CD8-positive, alpha-beta memory T cell (primary cell): ENCODE measurements around the gene DEPP1. TPM values are rescaled to one million over a fixed set of nuclear protein-coding genes. Genes with fewer than 3 reads are reported as not detected.

Experiments
- CTCF ChIA-PET: fragments of 350-600 bp; sonication (Branson Sonifier 250); formaldehyde crosslinking; loops from one replicate; lab custom pipeline; 2021; ENCODE audit warnings: antibody characterized with exemption; lab: Charles Lee
- POLR2A ChIA-PET: fragments of 350-600 bp; sonication (Branson Sonifier 250); formaldehyde crosslinking; loops from one replicate; lab custom pipeline; 2021; ENCODE audit warnings: antibody characterized with exemption; lab: Charles Lee
- DNase-seq, 5 donors: peaks; one replicate each; pipeline versions ENCODE4 v3.0.0 to v3.0.0-alpha.2; 2020 to 2022; ENCODE audit warnings: mixed read lengths in 1 of 5
- H3K27ac ChIP-seq: one replicate; pipeline ENCODE4 v1.7.0; 2013; ENCODE audit warnings: low read depth, mild to moderate bottlenecking, low read length, moderate library complexity
- H3K27me3 ChIP-seq: 2 replicates; pipeline ENCODE4 v1.7.0; 2013; ENCODE audit warnings: low read length, mild to moderate bottlenecking; ENCODE audit not compliant: insufficient read depth, poor library complexity, severe bottlenecking
- H3K36me3 ChIP-seq: 2 replicates; pipeline ENCODE4 v1.7.0; 2013; ENCODE audit warnings: mild to moderate bottlenecking, low read length, moderate library complexity; ENCODE audit not compliant: insufficient read depth
- H3K4me1 ChIP-seq: 2 replicates; pipeline ENCODE4 v1.7.0; 2013; ENCODE audit warnings: mild to moderate bottlenecking, low read length, moderate library complexity; ENCODE audit not compliant: insufficient read depth
- H3K4me3 ChIP-seq: 2 replicates; pipeline ENCODE4 v1.7.0; 2013; ENCODE audit warnings: mild to moderate bottlenecking, low read length
- H3K9me3 ChIP-seq: 2 replicates; pipeline ENCODE4 v1.7.0; 2013; ENCODE audit warnings: mild to moderate bottlenecking, low read length
- H3K27ac Mint-ChIP-seq, 8 donors: one replicate each; pipeline ENCODE4 v1.8.0; 2020 to 2021; ENCODE audit warnings: mixed read lengths in 8 of 8, mild to moderate bottlenecking in 6 of 8, inconsistent platforms in 3 of 8, moderate library complexity in 3 of 8
- H3K27me3 Mint-ChIP-seq, 2 donors: one replicate each; pipeline ENCODE4 v1.8.0; 2020 to 2021; ENCODE audit warnings: mixed read lengths in 2 of 2, mild to moderate bottlenecking in 1 of 2, moderate library complexity in 1 of 2
- H3K36me3 Mint-ChIP-seq, 3 donors: one replicate each; pipeline ENCODE4 v1.8.0; 2020 to 2021; ENCODE audit warnings: mixed read lengths in 3 of 3, inconsistent platforms in 1 of 3, mild to moderate bottlenecking in 1 of 3
- H3K4me1 Mint-ChIP-seq, 3 donors: one replicate each; pipeline ENCODE4 v1.8.0; 2020 to 2021; ENCODE audit warnings: mixed read lengths in 3 of 3, inconsistent platforms in 1 of 3, mild to moderate bottlenecking in 1 of 3
- H3K4me3 Mint-ChIP-seq, 7 donors: one replicate each; pipeline ENCODE4 v1.8.0; 2020 to 2021; ENCODE audit warnings: mixed read lengths in 7 of 7, mild to moderate bottlenecking in 6 of 7, moderate library complexity in 4 of 7, inconsistent platforms in 2 of 7
- H3K9me3 Mint-ChIP-seq, 5 donors: one replicate each; pipeline ENCODE4 v1.8.0; 2020 to 2022; ENCODE audit warnings: mixed read lengths in 5 of 5, mild to moderate bottlenecking in 3 of 5, moderate library complexity in 2 of 5, inconsistent platforms in 1 of 5
- polyA plus RNA-seq: library from polyadenylated mRNA; unstranded; fragments of 300-500 nt; fragmentation: Illumina TruSeq; gene quantifications from one replicate; pipeline ENCODE4 v1.2.3, GENCODE V29; 2021
- total RNA-seq, 2 experiments: library from RNA; stranded (reverse); gene quantifications; one replicate each; pipeline ENCODE4 v1.2.3, GENCODE V29; 2021

DEPP1 gene
- total and polyA plus RNA-seq, 3 experiments from 2014 or later = 0.11 TPM; not detected in 2

DNA sequence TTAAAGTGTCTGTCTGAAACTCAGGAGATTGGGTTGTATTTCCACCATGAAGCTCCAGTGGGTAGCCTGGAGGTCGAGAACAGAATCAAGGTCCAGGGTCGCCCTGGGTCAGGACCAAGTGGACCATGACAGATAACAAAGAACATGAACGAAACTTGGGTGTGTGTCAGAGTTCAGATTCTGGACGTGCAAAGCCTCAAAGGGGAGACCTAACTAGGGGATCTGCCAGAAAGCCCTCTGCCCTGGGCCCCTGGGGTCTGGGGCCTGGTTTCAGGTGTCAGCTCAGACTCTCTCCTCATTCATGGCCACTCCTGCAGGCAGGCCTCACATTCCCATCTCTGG is 17.4 kb downstream of the DEPP1 start:
- Mint-ChIP-seq H3K4me3 (peak overlapping the region in 6 of 7 donors; percentile 19 to 95 (median 90)), H3K4me1 (peaks cover 32 to 40% (median 40%) of the 10 kb centered on the region in 3 donors), H3K27me3 (peaks cover 0 to 3% of the 10 kb centered on the region in 2 donors), H3K27ac (peak overlapping the region in 3 of 8 donors; percentile 27 to 76 (median 75)), H3K9me3 (no peaks in the 10 kb centered on the region), H3K36me3 (peaks cover 0 to 12% (median 5%) of the 10 kb centered on the region in 3 donors)
- H3K36me3 ChIP-seq = no peaks in the 10 kb centered on the region
- H3K27me3 ChIP-seq = no peaks in the 10 kb centered on the region
- H3K4me1 ChIP-seq = peaks cover 24% of the 10 kb centered on the region
- no peak overlapping the region for H3K27ac ChIP-seq
- no peaks in the 10 kb centered on the region for H3K9me3 ChIP-seq
- H3K4me3 ChIP-seq = no peak overlapping the region
- DNase-seq = no peak
- ChIA-PET POLR2A (no interaction called here), CTCF (interaction anchor here (6.8 kb wide), 1 partner anchor 28 kb away, joined by 30 read pairs; no protein-coding TSS in a partner anchor)

GRCh38 chr10:44960482-44961229 is 18.0 kb downstream of the DEPP1 start:
- peak in 1 of 5 donors; percentile 35 for DNase-seq
- H3K27me3 Mint-ChIP-seq = peaks cover 0 to 1% of the 10 kb centered on the region in 2 donors
- no peaks in the 10 kb centered on the region for H3K27me3 ChIP-seq
- peak overlapping the region in 5 of 8 donors; percentile 17 to 76 (median 27) for H3K27ac Mint-ChIP-seq
- peaks cover 23% of the 10 kb centered on the region for H3K4me1 ChIP-seq
- H3K36me3 ChIP-seq = no peaks in the 10 kb centered on the region
- ChIA-PET CTCF (interaction anchor here (6.8 kb wide), 1 partner anchor 28 kb away, joined by 30 read pairs; no protein-coding TSS in a partner anchor), POLR2A (no interaction called here)
- H3K27ac ChIP-seq = no peak overlapping the region
- no peaks in the 10 kb centered on the region for H3K9me3 Mint-ChIP-seq
- H3K4me3 ChIP-seq = peak overlapping the region; percentile 74
- H3K4me3 Mint-ChIP-seq = peak overlapping the region; percentile 82 to 95 (median 89)
- H3K9me3 ChIP-seq = no peaks in the 10 kb centered on the region
- peaks cover 0 to 16% (median 6%) of the 10 kb centered on the region in 3 donors for H3K36me3 Mint-ChIP-seq
- H3K4me1 Mint-ChIP-seq = peaks cover 30 to 40% (median 38%) of the 10 kb centered on the region in 3 donors

GRCh38 chr10:44960088-44960460 is 18.5 kb downstream of the DEPP1 start:
- peak overlapping the region in 2 of 8 donors; percentile 70 to 76 for H3K27ac Mint-ChIP-seq
- Histone ChIP-seq H3K27ac (no peak overlapping the region), H3K9me3 (no peaks in the 10 kb centered on the region), H3K4me1 (peaks cover 23% of the 10 kb centered on the region), H3K27me3 (no peaks in the 10 kb centered on the region), H3K36me3 (no peaks in the 10 kb centered on the region), H3K4me3 (peak overlapping the region; percentile 74)
- DNase-seq = no peak
- H3K27me3 Mint-ChIP-seq = peaks cover 0 to 1% of the 10 kb centered on the region in 2 donors
- peaks cover 31 to 42% (median 41%) of the 10 kb centered on the region in 3 donors for H3K4me1 Mint-ChIP-seq
- ChIA-PET POLR2A (no interaction called here), CTCF (interaction anchor here (6.8 kb wide), 1 partner anchor 27 kb away, joined by 30 read pairs; no protein-coding TSS in a partner anchor)
- no peaks in the 10 kb centered on the region for H3K9me3 Mint-ChIP-seq
- peak overlapping the region; percentile 82 to 95 (median 89) for H3K4me3 Mint-ChIP-seq
- peaks cover 0 to 18% (median 6%) of the 10 kb centered on the region in 3 donors for H3K36me3 Mint-ChIP-seq

GRCh38 chr10:44959247-44960087 is 19.1 kb downstream of the DEPP1 start, which contains the start of gene RASSF4:
Gene RASSF4 (plus strand): TSS chr10:44959802. CDS start chr10:44970203, 10,401 bp downstream.
- Histone ChIP-seq H3K4me3 (peak within 1 kb of the TSS; percentile 82), H3K36me3 (no peaks in the 10 kb centered on the region), H3K9me3 (no peaks in the 10 kb centered on the region), H3K4me1 (peaks cover 23% of the 10 kb centered on the region), H3K27ac (peak within 1 kb of the TSS; percentile 48), H3K27me3 (no peaks in the 10 kb centered on the region)
- H3K4me1 Mint-ChIP-seq = peaks cover 34 to 45% (median 42%) of the 10 kb centered on the region in 3 donors
- peaks cover 0 to 18% (median 6%) of the 10 kb centered on the region in 3 donors for H3K36me3 Mint-ChIP-seq
- peaks cover 0 to 1% of the 10 kb centered on the region in 2 donors for H3K27me3 Mint-ChIP-seq
- H3K4me3 Mint-ChIP-seq = peak within 1 kb of the TSS; percentile 82 to 95 (median 89)
- H3K27ac Mint-ChIP-seq = peak within 1 kb of the TSS; percentile 70 to 90 (median 76)
- DNase-seq = peak; percentile 88 to 92 (median 90)
- ChIA-PET CTCF (interaction anchor here (1.2 to 6.8 kb wide), 2 partner anchors 10 to 26 kb away, joined by 3 to 30 read pairs; no protein-coding TSS in a partner anchor), POLR2A (no interaction called here)
- H3K9me3 Mint-ChIP-seq = no peaks in the 10 kb centered on the region

- peaks cover 34 to 48% (median 47%) of the 10 kb centered on the region in 3 donors for H3K4me1 Mint-ChIP-seq
- POLR2A ChIA-PET = no interaction called here
- H3K4me1 ChIP-seq = peaks cover 23% of the 10 kb centered on the region
Observed at GRCh38 chr10:44958898-44959246, 19.7 kb downstream of the DEPP1 start.

GRCh38 chr10:44958196-44958897 is 20.3 kb downstream of the DEPP1 start:
- ChIA-PET CTCF (interaction anchor here (1.0 to 6.8 kb wide), 3 partner anchors 11 to 26 kb away, joined by 3 to 30 read pairs (median 3); no protein-coding TSS in a partner anchor), POLR2A (no interaction called here)
- Mint-ChIP-seq H3K36me3 (peaks cover 0 to 22% (median 8%) of the 10 kb centered on the region in 3 donors), H3K4me3 (peak overlapping the region; percentile 82 to 95 (median 89)), H3K27ac (peak overlapping the region; percentile 70 to 90 (median 76)), H3K9me3 (no peaks in the 10 kb centered on the region), H3K27me3 (peaks cover 0 to 1% of the 10 kb centered on the region in 2 donors), H3K4me1 (peaks cover 34 to 48% (median 48%) of the 10 kb centered on the region in 3 donors)
- Histone ChIP-seq H3K27me3 (no peaks in the 10 kb centered on the region), H3K9me3 (no peaks in the 10 kb centered on the region), H3K4me1 (peaks cover 23% of the 10 kb centered on the region), H3K4me3 (peak overlapping the region; percentile 82), H3K27ac (no peak overlapping the region), H3K36me3 (no peaks in the 10 kb centered on the region)
- no peak for DNase-seq

More at GRCh38 chr10:44958898-44959246, 19.7 kb downstream of the DEPP1 start:
- Mint-ChIP-seq H3K36me3 (peaks cover 0 to 20% (median 6%) of the 10 kb centered on the region in 3 donors), H3K27me3 (peaks cover 0 to 1% of the 10 kb centered on the region in 2 donors), H3K4me3 (peak overlapping the region; percentile 82 to 95 (median 89)), H3K9me3 (no peaks in the 10 kb centered on the region), H3K27ac (peak overlapping the region; percentile 70 to 90 (median 76))
- no peak for DNase-seq
- Histone ChIP-seq H3K4me3 (peak overlapping the region; percentile 82), H3K27ac (peak overlapping the region; percentile 48), H3K27me3 (no peaks in the 10 kb centered on the region), H3K9me3 (no peaks in the 10 kb centered on the region), H3K36me3 (no peaks in the 10 kb centered on the region)
- CTCF ChIA-PET = interaction anchor here (1.2 to 6.8 kb wide), 2 partner anchors 11 to 26 kb away, joined by 3 to 30 read pairs; no protein-coding TSS in a partner anchor
